Forelimb muscle (tissue), 1 donor: ENCODE data around the gene KDM4B. TPM values are rescaled to one million over a fixed set of nuclear protein-coding genes. Genes with fewer than 3 reads are reported as not detected.

Experiments used
- DNase-seq: peaks from one replicate; pipeline ENCODE4 v3.0.0-alpha.2; 2013; ENCODE audit warnings: low read depth
- polyA plus RNA-seq: library from polyadenylated mRNA; unstranded; fragments of 120-200 nt; gene quantifications from one replicate; pipeline ENCODE4 v1.2.1, GENCODE V29; 2013; ENCODE audit not compliant: insufficient read length

Gene KDM4B
- polyA plus RNA-seq, 1 donor, result 19.8 TPM

DNA sequence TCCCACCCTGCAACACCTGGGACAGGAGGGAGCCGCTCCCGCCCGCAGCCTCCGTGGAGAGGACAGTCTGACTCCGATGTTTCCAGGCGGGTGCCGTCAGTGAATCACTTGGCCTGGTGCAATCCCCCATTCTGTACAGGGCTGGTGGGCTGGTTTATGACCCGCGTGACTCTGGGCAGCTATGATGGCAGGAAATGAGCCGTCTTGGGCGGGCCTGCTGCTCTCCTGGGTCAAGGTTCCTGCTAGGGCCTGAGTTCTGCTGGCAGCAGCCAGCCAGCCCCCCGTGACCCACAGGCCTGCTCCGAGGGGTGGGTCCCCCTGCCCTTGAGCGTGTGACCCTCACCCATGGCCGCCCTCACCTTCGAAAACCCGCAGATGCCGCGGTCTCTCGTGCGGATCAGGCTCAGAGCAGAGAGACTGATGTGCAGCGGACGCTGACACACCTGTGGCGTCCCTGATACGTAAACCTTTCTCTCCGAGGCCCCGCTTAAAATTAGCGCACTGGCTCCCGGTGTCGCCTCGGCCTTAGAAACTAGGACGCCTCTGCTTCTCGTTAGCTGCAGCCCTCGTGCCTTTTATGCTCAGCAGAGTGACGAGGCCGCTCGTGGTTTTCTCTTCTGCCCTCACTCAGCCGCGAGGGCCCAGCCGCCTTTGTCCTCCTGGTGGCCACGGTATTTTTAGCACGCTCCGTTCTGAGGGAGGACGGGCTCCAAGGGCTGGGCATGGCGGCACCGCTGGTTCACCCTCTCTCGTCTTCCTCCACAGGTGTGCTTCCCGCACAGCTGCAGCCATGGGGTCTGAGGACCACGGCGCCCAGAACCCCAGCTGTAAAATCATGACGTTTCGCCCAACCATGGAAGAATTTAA is 63.4 kb downstream of the KDM4B start:
- no peak for DNase-seq

DNA sequence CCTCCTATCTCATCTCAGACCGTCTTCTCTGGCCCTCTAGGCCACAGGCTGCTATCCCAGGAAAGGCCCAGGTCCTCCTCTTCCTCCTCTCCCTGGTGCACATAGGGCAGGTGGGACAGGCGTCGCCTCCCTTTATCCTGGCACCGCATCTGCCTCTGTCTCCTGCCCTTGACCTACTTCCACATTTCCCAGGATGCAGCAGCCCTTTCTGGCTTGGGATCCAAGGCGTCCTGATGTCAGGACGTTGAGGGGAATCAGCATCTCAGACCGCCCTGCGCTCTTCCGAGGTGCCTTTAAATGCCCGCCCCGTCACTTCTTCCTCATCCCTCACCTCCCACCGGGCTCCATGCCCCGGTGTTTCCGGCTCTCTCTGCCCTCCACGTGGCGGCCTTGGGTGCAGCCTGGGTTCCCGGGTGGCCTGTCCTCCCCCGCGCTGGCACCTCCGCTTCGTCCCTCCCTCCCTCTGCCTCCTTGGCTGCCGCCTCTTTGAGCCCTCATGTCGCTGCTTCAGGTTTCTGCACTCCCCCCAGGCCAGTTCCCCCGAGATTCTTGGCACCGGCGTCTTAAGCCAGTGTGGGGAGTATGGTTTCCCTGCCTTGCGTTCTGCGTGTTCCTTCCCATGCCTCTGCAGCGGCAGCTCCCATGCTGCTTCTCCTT is 66.3 kb downstream of the KDM4B start:
- DNase-seq, result no peak

DNA sequence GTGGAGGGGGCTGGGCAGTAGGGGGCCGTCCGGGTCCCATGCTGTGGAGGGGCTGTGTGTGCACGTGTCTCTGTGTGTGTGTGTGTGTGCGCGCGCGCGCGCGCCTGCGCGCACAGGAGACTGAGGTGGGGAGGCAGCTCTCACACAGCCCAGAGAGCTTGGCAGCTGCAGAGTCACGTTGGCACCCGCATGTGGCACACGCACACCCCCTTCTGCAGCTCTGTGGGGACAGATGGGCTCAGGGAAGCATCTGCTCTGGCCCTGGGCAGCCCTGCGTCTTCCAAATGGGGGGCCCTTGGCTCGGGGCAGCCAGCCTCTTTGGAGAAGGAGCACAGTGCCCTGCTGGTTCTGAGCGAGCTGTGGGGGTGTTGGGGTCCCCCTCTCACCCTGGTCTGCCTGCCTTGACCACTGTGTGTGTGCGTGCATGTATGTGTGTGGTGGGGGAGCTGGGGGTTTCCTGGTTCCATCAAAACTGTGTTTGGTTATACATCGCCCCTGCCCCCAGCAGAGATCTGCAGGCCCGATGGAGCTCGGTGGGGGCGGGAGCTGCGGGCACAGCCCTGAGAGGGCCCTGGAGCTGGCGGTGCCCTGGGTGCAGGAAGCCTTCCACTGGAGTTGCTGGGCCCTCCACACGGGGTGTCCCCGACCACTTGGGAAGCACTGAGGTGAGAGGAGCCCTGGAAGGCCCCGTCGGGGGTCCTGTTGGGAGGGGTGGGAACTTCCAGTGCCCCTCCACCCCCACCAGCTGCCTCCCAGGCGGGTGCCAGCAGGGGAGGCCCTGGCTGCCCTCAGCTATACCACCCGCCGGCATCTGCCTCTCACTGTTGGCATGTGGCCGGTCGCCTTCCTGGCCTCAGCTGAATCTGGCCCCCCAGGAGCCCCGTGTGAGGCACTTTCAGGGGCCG is 67.1 kb downstream of the KDM4B start:
- DNase-seq, result no peak

DNA sequence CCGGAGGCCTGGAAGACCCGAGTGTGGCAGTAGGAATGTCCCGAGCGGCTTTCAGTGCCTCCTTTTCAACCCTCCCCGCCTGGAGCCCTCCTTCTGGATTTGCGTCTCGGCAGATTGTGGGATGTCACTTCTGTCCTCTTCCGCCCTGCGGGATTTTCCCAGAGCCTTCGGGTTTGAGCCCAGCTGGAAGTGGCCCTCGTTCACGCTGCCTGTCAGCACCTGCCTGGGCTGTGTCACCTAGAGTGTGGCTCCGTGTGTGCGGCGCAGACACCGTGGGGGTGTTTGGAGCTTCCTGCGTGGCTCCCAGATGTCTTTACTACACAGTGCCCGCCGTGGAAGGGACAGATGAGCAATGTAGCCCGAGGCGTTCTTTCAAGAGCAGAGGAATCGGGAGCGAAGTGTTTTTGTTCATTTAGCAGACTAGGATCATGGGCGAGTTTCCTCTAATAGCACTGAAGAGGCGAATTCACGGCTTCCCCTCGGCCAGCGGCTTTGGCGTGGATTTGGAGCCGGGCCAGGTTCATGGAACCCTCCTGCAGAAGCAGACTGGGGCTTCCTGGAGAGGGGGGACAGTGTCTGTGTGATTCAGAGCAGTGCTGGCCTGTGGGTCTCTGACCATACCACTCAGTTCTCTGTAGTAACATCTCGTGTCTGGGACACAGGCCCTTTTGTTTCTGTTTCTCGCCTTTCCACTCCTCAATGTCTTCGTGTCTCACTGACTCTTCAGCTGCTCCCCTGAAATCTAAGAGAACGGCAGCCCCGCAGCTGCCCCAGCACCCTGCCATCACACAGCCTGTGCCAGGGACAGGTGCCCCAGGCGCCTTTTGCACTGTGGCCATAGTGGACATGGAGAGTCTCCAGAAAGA is 68.0 kb downstream of the KDM4B start:
- DNase-seq, result no peak

DNA sequence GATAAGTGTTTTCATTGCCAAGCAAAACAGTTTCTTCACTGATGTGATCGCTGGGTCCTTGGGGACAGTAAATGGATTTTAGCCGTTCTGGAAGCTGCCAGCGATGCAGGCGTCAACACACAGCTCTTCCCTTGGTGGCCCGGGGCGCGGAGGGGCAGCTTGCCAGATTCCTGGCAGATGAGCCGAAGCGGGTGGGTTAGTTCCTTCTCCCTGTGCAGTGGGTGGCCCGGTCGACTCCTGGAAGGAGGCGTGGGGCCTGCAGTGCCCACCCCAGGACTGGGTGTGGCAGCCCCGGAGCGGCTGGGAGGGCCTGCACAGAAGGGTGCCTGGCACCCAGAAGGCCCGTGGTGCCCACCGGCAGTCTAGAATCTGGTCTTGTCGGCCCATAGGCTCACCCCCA is 69.0 kb downstream of the KDM4B start:
- no peak for DNase-seq

DNA sequence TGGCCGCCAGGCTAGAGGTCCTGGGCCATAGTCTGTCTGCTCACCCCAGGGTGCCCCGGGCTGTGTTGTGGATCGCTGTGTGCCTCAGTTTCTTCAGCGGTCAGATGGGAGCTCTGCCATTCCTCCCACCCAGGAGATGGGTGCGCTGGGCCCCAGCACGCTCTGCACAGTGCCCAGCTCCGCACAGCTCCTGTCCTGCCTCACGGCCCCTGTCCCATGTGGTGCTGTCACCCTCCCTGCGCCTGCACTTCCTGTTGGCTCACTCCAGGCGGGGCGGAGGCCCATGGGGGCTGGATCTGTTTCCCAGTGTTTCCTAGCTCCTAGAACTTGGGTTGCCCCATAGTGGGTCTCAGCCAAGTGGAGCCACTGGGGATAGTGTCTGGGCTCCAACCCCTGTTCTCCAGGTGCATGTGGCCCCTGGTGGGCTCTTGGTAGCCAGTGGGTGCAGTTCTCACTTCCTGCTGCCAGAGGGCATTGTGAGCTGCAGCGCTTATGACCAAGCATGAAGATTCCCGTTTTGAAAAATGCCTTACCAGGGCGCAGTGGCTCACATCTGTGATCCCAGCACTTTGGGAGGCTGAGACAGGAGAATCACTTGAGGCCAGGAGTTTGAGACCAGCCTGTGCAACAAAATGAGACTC is 69.8 kb downstream of the KDM4B start:
- DNase-seq, result no peak

DNA sequence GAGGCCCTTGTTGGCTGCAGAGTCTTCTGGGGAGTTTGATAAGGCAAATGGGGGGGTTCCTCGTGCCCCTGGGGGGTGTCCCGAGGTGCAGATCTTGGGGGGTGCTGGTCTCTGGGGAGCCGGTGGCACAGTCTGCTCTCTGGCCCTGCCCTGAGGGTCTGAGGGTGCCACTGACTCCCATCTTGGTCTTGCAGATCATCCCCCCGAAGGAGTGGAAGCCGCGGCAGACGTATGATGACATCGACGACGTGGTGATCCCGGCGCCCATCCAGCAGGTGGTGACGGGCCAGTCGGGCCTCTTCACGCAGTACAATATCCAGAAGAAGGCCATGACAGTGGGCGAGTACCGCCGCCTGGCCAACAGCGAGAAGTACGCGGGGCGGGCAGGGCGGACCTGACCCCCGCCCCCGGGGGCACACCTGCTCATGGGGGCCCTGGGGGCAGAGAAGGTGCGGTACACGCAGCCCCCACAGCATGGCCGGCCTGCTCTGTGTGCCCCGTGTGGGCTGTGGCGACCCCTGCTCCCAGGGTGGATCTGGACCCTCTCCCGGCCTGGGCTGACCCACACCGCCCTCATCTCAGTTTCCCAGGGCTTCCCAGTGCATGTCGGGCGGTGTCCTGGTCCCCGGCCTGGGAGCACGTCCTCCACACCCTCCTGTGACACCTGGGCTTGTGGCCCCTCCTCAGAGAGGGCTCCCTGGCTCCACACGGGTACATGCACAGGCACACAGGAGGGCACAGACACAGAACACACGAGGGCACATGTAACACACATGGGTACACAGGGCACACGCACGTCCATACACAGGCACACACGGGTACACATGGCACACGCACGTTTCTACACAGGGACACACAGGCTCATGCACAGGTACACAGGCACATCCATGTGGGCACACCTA is 71.0 kb downstream of the KDM4B start:
- no peak for DNase-seq

DNA sequence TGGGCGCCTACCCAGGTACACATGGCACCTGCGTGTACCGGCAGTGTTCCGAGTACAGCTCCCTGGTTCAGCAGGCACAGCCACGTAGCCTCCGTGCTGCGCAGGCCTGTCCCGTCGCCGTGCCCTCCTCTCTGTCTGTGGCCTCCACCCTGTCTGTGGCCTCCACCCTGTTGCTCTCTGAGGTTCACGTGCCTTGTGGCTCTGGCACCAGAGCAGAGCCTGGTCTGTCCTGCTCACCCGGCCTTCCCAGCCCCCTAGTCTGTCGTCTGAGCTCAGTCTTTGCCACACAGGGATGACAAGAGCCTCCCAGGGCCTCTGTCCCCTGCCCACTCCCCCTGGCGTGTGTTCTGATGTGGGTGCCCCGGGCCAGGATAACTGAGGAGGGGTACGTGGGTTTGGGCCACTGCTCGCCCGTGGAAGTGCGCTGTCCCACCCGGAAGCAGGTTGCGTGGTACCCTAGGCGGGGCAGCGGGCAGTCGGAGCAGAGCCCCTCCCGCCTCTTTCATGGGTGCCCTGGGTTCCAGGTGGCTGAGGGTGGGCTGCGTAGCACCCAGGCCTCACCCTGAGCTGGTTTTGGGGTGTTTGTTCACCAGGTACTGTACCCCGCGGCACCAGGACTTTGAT is 71.7 kb downstream of the KDM4B start:
- no peak for DNase-seq

DNA sequence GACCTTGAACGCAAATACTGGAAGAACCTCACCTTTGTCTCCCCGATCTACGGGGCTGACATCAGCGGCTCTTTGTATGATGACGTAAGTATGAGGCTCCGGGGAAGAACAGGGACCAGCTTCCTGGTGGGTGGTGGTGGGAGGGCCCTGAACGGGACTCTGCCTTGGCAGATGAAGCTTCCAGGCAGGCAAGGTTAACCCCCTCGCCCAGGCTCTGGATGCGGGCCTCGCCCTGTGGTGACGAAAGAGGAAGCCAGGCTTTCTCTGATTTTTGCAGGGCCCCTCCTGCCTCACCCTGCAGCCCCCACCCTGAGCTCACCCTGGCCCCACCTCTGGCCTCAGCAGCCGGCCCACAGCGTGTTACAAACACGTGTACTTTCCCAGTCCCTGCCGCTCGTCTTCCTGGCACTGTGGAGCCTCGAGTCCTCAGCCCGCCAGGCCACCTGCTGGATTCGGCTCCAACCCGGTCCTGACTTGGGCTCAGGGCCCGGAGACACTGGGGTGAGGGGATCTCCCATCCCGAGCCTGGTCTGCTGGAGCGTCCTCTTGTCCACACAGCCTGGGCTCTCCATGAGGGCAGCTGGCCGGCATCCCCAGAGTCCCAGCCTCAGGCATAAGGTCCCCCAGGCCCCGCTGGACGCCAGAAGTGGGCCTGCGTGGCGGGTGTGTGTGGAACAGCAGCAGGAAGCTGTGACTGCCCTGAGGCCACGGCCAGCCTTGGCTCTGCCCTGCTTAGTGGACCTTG is 72.4 kb downstream of the KDM4B start:
- DNase-seq, result no peak

DNA sequence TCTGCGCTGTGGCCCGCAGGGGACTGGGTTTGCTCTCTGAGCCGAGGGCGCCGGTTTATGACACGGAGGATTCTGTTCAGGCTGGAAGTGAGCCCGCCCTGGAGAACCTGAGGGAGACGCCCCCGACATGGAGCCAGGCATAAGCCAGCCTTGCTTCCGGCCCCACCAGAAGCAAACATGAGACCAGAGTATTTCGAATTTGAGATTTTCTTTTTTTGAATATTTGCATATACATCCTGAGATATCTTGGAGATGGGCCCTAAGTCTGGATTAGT is 72.9 kb downstream of the KDM4B start:
- no peak for DNase-seq

DNA sequence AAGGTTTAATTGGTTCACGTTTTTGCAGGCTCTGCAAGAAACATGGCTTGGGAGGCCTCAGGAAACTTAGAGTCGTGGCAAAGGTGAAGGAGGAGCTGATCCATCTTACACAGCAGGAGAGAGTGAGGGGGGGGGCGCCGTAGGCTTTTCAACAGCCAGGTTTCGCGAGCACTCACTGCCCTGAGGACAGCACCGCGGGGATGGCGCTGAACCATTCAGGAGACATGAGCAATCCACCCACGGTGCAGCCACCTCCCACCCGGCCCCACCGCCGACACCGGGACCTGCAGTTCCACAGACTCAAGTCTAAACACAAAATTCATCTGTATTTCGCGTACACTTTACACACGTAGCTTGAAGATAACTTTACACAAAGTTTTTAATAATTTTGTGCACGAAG is 73.6 kb downstream of the KDM4B start:
- DNase-seq, result no peak

DNA sequence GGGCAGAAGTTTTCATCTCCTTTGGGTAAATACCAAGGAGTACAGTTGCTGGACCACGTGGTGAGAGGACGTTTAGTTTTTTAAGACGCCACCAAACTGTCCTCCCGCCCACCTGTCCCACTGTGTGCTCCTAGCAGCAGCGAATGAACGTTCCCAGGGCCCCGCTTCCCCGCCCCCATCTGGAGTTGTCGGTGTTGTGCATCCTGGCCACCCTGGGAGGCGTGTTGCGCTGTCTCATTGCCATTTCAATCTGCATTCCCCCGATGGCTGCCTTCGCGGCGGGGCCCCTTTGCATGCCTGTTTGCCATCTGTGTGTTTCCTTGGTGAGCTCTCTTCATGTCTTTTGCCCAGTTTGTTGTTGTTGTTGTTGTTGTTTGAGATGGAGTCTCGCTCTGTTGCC is 76.1 kb downstream of the KDM4B start:
- DNase-seq, result no peak

DNA sequence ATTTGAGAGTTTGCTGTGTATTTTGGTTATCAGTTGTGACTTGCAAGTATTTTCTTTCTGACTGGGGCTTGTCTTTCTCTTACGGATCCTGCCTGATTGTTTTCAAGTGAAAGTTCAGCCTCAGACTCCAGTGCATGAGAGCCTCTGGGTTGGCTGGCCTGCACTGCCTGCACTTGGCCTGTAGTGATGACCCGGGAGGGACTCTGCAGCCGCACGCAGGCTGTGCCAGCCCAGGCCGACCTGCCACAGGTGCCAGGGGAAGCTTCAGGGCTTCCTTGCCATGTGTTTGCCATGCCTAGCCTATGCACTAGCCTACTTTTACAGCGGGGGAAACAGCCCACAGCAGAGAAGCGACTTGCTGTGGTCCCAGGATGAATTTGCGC is 77.0 kb downstream of the KDM4B start:
- DNase-seq, result no peak

DNA sequence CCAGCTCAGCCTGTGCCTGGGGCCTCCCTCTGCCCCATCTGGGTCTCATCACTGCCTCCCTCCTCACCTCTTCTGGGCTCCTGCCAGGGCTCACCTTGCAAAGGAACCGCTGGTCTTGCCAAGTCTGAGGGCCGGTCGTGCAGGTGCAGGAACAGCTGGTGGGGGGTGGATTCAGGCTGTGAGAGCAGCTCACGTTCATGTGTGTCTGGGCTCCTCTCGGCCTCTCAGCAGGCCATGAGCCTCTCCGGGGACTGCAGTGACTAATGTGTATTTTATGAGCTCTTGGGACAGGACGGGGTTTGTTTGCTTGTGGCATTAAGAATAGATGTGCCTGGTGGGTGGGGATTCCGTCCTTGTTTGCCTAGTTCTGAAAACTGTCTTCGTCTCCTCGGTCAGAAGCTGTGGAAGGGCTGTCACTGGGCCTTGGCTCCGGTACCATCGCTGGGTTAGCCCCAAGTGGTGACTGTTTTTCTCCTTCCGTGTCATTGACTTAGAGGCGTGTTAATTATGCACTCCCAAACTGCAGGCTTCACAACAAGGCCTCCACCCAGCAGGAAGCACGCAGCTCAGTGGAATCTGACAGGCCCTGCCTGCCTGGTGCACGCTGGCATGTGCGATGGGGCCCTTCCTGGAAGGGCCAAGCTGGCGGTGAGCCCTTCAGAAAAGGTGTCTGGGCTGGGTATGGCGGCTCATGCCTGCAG is 77.6 kb downstream of the KDM4B start:
- no peak for DNase-seq

DNA sequence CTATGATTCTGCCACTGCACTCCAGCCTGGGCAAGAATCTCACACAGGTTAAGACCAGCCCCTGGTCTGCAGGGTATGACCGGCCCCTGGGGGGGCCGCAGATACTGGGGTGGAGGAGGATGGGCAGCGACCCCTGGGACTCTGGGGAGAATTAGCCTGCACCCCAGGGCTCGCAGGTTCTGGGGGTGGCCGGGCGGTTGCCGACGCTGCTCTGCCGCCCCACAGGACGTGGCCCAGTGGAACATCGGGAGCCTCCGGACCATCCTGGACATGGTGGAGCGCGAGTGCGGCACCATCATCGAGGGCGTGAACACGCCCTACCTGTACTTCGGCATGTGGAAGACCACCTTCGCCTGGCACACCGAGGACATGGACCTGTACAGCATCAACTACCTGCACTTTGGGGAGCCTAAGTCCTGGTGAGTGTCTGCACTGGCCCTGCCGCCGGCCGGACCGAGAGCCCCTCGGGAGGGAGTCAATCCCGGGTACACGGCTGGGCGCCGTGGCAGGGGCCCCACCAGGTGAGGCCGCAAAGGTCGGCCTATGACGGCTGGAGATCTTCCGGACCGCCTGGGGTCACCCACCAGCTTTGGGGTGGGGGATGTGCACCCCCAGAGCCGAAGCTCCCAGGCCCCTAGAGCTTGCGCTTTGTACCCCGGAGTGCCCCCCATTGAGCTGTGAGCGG is 78.5 kb downstream of the KDM4B start:
- DNase-seq, result no peak

DNA sequence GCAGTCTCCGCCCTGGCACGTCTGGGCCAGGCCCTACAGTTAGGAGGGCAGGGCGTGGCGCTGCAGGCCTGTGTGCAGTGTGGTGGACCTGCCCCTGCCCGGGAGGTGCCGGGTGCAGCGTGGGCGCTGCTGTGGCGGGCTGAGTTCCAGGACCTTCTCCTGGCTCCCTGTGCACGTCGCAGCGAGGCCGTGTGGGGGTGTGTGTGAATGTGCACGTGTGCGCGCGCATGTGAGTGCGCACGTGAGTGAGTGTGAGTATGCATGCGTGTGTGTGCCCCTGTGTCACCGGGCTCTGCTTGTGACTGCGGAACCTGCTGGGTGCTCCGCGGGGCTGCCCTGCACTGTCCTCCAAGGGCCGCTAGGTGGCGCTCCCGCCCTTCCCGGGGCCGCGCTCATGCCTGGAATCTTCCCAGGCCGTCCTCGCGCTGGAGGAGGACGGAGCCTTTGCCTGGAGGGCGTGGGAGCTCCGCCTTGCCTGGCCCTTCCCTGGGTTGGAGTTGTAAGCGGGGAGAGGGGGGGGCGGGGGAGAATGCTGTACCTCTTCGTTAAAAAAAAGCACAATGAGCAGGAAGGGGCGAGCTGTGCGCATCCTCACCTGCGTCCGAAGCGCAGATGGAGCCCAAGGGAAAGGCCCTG is 79.3 kb downstream of the KDM4B start:
- peak; percentile 48 for DNase-seq
